ENCODE measurements around the gene S100PBP.

DNA sequence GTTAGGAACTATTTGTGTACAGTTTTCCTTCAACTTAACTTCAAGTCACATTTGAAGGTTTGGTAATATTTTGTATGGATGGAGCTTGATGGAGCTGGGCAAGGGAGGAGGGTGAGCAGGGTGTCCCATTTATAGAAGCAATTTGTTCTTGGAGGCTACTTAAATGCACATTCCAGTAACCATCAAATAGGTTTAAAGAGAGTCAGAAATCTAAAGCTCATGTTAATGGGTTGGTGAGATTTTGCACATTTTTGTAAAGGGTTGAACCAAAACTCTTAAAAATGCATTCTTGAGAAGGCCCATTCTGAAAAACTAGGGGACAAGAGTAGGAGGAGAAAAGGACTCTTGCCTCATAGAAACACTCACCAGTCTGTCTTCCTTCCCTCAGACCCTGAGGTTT, 43.1 kb downstream of the S100PBP start:
- TF ChIP-seq, protein P1, sequence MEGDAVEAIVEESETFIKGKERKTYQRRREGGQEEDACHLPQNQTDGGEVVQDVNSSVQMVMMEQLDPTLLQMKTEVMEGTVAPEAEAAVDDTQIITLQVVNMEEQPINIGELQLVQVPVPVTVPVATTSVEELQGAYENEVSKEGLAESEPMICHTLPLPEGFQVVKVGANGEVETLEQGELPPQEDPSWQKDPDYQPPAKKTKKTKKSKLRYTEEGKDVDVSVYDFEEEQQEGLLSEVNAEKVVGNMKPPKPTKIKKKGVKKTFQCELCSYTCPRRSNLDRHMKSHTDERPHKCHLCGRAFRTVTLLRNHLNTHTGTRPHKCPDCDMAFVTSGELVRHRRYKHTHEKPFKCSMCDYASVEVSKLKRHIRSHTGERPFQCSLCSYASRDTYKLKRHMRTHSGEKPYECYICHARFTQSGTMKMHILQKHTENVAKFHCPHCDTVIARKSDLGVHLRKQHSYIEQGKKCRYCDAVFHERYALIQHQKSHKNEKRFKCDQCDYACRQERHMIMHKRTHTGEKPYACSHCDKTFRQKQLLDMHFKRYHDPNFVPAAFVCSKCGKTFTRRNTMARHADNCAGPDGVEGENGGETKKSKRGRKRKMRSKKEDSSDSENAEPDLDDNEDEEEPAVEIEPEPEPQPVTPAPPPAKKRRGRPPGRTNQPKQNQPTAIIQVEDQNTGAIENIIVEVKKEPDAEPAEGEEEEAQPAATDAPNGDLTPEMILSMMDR (conservative IDR thresholded peaks at IDR 0.05), result no peak
- TF ChIP-seq ZFX (IDR thresholded peaks at IDR 0.05), result no peak
